ENCODE data around the gene DENND1A. TPM values are rescaled to one million over a fixed set of nuclear protein-coding genes. Genes with fewer than 3 reads are reported as not detected.

Gene DENND1A
- total and polyA plus RNA-seq, 2 donors from 2014 or later = 16.3 to 19.6 TPM

DNA sequence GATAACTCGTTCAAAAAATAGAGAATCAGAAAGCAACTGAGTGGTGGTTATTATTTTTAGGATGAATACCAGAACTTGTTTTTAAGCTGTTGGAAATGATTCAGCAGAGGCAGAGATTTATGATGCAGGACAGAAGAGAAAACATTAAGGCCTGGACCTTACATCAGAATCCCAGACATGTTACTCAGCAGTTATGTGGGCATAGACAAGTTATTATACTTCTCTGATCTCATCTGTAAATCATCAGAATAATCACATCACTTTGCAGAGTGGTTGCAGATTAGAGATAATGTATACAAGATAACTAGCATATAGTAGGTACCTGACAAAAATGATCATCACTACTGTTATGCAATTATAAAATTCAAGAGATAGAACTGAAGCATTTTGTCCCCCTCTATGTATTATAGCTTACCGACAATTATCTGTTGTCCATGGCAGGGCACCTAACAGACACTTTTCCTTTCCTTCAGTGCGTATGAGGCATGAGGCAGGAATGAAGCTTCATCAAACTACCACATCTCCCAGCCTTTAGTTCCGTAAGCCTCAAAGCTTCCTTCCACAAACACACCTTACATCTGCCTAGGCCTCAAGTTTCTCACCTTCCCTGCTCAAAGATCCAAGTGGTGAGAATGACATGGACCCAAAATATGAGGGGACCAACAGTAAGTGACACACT lies 165.9 kb downstream of the DENND1A start:
- intact Hi-C loops (cut with DNase I) = no loop called here

DNA sequence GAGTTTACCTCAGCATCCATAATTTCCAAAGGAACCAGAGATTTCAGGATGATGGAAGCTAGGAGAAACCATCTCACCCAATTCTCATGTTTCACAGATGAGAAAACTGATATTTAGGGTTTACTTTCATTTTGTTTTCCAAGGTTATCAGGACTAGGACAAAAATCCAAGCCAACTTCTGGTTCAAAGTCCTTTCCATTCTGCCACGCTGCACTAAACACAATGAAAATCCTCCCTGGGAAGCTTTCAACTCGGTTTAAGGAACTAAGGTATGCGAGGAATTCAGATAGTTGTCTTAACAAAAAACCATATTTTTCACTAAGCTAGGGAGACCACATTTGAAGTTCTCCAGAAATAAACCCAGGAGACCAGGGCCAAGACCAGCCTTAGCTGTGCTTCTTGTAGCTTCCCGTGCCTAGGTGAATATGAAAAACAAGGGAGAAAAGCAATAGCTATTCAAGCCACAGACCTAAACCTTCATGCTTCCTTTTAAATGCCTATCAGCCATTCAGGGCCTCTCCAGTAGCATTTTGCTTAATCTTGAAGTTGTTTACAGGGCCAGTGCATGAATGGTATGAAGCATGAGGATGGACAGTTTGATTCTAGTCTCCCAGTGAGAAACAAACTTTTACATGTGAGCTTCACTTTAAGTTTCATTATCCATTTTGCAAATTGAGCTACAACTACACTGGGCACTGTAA lies 167.9 kb downstream of the DENND1A start:
- H3K4me1 ChIP-seq (ENCODE audit: control insufficient read depth in 2 of 3, insufficient read depth in 2 of 3, low read depth in 1 of 3, low read length in 3 of 3) = peaks cover 4 to 30% (median 9%) of the 10 kb centered on the region in 3 donors
- TF ChIP-seq, protein P1, sequence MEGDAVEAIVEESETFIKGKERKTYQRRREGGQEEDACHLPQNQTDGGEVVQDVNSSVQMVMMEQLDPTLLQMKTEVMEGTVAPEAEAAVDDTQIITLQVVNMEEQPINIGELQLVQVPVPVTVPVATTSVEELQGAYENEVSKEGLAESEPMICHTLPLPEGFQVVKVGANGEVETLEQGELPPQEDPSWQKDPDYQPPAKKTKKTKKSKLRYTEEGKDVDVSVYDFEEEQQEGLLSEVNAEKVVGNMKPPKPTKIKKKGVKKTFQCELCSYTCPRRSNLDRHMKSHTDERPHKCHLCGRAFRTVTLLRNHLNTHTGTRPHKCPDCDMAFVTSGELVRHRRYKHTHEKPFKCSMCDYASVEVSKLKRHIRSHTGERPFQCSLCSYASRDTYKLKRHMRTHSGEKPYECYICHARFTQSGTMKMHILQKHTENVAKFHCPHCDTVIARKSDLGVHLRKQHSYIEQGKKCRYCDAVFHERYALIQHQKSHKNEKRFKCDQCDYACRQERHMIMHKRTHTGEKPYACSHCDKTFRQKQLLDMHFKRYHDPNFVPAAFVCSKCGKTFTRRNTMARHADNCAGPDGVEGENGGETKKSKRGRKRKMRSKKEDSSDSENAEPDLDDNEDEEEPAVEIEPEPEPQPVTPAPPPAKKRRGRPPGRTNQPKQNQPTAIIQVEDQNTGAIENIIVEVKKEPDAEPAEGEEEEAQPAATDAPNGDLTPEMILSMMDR (IDR thresholded peaks at IDR 0.05; ENCODE audit: borderline replicate concordance, extremely low read depth, insufficient read depth) = no peak
- H3K27me3 ChIP-seq (ENCODE audit: control insufficient read depth, insufficient read depth, low read length) = no peaks in the 10 kb centered on the region
- H3K9me3 ChIP-seq (ENCODE audit: control insufficient read depth in 2 of 3, insufficient read depth in 1 of 3, low read length in 3 of 3) = no peaks in the 10 kb centered on the region
- H3K36me3 ChIP-seq (ENCODE audit: control insufficient read depth in 2 of 3, insufficient read depth in 3 of 3, low read length in 3 of 3) = no peaks in the 10 kb centered on the region
- H3K27ac ChIP-seq (ENCODE audit: low read depth in 2 of 2, low read length in 2 of 2) = peak overlapping the region; percentile 62 to 83
- peak in 2 of 5 donors; percentile 57 to 64 for DNase-seq
- intact Hi-C loops (cut with DNase I) = no loop called here
- H3K4me3 ChIP-seq (ENCODE audit: low read length in 3 of 3) = peak overlapping the region in 1 of 3 donors; percentile 44
- FAIRE-seq = no peak
- no peak overlapping the region for H3K9ac ChIP-seq (ENCODE audit: low read length in 3 of 3)

More for the DNA sequence above, 165.9 kb downstream of the DENND1A start:
- Histone ChIP-seq H3K27me3 (ENCODE audit: control insufficient read depth, insufficient read depth, low read length) (no peaks in the 10 kb centered on the region), H3K36me3 (ENCODE audit: control insufficient read depth in 2 of 3, insufficient read depth in 3 of 3, low read length in 3 of 3) (no peaks in the 10 kb centered on the region), H3K4me3 (ENCODE audit: low read length in 3 of 3) (no peak overlapping the region), H3K9ac (ENCODE audit: low read length in 3 of 3) (no peak overlapping the region), H3K4me1 (ENCODE audit: control insufficient read depth in 2 of 3, insufficient read depth in 2 of 3, low read depth in 1 of 3, low read length in 3 of 3) (peaks cover 4 to 30% (median 5%) of the 10 kb centered on the region in 3 donors), H3K27ac (ENCODE audit: low read depth in 2 of 2, low read length in 2 of 2) (no peak overlapping the region), H3K9me3 (ENCODE audit: control insufficient read depth in 2 of 3, insufficient read depth in 1 of 3, low read length in 3 of 3) (no peaks in the 10 kb centered on the region)
- DNase-seq (peak in 1 of 5 donors; percentile 50), FAIRE-seq (no peak)
- TF ChIP-seq, protein P1 (IDR thresholded peaks at IDR 0.05; ENCODE audit: borderline replicate concordance, extremely low read depth, insufficient read depth) = no peak

DNA sequence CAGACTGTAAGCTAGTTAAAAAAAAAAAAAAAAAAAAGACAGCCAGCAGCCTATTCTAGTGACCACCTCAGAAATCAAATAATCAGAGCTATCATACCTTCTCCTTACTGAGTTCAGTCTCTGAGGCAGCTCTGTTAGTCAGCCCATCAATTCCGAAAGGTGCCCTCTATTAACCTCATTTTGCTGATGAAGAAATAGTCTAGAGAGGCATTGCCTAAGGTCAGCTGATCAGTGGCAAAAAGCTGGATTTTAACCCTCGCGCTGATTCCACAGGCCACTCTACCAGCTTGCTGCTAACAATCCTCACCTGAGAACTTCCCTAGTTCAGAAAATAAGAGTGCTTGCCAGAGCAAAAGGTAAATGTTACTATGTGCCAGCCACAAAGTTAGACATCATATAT lies 172.0 kb downstream of the DENND1A start:
- H3K4me1 ChIP-seq (ENCODE audit: control insufficient read depth in 2 of 3, insufficient read depth in 2 of 3, low read depth in 1 of 3, low read length in 3 of 3) = peaks cover 4 to 37% (median 17%) of the 10 kb centered on the region in 3 donors
- H3K27me3 ChIP-seq (ENCODE audit: control insufficient read depth, insufficient read depth, low read length) = no peaks in the 10 kb centered on the region
- H3K9me3 ChIP-seq (ENCODE audit: control insufficient read depth in 2 of 3, insufficient read depth in 1 of 3, low read length in 3 of 3) = no peaks in the 10 kb centered on the region
- H3K9ac ChIP-seq (ENCODE audit: low read length in 3 of 3) = no peak overlapping the region
- H3K4me3 ChIP-seq (ENCODE audit: low read length in 3 of 3) = peak overlapping the region in 1 of 3 donors; percentile 19
- DNase-seq = no peak
- intact Hi-C loops (cut with DNase I) = no loop called here
- no peak for FAIRE-seq
- H3K36me3 ChIP-seq (ENCODE audit: control insufficient read depth in 2 of 3, insufficient read depth in 3 of 3, low read length in 3 of 3) = no peaks in the 10 kb centered on the region
- TF ChIP-seq, protein P1 (IDR thresholded peaks at IDR 0.05; ENCODE audit: borderline replicate concordance, extremely low read depth, insufficient read depth) = no peak
- no peak overlapping the region for H3K27ac ChIP-seq (ENCODE audit: low read depth in 2 of 2, low read length in 2 of 2)

Measured in kidney (tissue), 14 donors.